ENCODE measurements around the gene TAS2R41.

The TAS2R41 gene

DNA sequence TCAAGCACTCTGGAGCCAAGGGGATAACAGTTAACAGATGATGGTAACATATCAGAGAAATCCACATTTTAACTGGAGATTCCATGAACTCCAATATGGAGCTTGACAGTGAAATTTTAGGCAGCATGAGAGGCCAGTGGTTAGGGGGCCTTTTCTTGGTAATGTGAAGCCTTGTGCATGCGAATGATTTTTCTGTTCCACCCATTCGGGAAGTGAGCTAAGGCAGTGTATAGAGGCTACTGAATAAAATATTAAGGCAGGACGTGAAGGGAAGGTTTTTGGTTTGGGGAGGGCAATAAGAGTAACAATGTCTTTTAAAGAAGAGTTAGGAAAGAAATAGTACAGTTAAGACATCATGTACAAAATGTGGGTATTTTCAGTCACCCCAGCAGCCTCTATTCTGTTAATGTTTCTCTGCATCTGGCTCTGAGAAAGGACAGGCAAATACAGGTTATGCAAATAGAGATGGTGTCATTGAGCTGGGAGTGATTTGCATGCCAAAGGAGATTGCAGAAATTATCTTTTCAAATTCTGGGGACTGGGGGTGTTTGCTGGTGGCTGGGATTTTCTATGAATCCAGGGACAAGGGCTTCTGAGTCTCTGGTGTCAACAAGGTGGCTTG lies 41.2 kb upstream of the TAS2R41 start:
- TF ChIP-seq, protein P1, sequence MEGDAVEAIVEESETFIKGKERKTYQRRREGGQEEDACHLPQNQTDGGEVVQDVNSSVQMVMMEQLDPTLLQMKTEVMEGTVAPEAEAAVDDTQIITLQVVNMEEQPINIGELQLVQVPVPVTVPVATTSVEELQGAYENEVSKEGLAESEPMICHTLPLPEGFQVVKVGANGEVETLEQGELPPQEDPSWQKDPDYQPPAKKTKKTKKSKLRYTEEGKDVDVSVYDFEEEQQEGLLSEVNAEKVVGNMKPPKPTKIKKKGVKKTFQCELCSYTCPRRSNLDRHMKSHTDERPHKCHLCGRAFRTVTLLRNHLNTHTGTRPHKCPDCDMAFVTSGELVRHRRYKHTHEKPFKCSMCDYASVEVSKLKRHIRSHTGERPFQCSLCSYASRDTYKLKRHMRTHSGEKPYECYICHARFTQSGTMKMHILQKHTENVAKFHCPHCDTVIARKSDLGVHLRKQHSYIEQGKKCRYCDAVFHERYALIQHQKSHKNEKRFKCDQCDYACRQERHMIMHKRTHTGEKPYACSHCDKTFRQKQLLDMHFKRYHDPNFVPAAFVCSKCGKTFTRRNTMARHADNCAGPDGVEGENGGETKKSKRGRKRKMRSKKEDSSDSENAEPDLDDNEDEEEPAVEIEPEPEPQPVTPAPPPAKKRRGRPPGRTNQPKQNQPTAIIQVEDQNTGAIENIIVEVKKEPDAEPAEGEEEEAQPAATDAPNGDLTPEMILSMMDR (IDR thresholded peaks at IDR 0.05; ENCODE audit: low read depth, low read length): no peak
- H3K4me3 ChIP-seq (ENCODE audit: low read depth, low read length): no peak overlapping the region

DNA sequence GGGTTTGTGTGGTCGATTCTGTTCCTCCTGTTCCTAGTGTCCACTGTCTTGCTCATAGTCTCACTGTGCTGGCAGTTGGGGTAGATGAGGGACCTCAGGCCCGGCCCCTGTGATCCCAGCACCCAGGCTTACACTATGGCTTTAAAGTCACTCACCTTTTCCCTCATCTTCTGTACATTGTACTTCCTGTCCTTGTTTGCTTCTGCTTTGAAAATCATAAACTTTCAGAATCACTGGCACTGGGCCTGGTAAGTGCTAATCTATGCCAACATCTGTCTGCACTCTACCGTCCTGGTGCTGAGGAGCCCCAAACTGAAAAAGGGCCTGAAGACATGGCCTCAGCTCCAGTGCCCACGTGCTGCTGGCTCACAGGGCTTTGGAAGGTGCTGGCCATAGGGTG lies 40.1 kb upstream of the TAS2R41 start:
- TF ChIP-seq, protein P1 (IDR thresholded peaks at IDR 0.05; ENCODE audit: low read depth, low read length): no peak
- H3K4me3 ChIP-seq (ENCODE audit: low read depth, low read length): no peak overlapping the region

DNA sequence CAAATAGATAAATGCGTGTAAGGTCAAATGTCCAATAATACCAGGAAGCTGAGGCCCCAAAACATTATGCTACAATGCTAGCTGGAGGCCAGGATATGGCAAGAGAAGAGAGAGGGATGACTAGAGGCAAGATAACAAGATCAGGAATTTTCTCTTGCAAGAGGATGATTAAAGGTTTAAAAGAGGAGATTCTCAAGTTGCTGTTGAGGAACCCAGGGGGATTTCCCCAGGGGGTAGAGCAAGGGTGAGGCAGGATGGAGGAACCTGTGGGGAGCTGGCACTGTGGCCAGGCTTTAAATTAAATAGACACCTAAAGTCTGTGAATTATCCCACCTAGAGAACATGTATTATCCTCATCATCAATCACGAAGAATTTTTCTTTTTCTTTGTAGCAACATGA lies 37.8 kb upstream of the TAS2R41 start:
- TF ChIP-seq, protein P1 (IDR thresholded peaks at IDR 0.05; ENCODE audit: low read depth, low read length): no peak
- no peak overlapping the region for H3K4me3 ChIP-seq (ENCODE audit: low read depth, low read length)

DNA sequence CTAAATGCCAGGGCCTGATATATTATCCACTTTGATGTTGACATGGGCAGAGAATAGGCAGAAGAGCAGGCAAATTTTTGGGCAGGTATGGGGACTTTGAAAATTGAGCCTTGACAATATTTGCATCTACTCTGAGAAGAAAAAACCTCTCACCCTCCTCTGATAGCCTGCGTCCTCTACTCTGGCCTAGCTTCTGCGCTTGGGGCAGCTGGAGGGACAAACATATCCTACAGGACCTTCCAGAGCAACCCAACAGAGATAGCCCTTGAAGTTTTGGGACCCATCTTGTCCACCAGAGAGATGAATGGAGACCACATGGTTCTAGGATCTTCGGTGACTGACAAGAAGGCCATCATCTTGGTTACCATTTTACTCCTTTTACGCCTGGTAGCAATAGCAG lies 34.5 kb upstream of the TAS2R41 start, which contains the start of gene TAS2R60:
Gene TAS2R60 (plus strand): TSS at position 301 of the 400 bp plus-strand sequence. CDS start 0 bp downstream, at position 301.
- TF ChIP-seq, protein P1 (IDR thresholded peaks at IDR 0.05; ENCODE audit: low read depth, low read length): no peak
- H3K4me3 ChIP-seq (ENCODE audit: low read depth, low read length): no peak within 1 kb of the TSS

DNA sequence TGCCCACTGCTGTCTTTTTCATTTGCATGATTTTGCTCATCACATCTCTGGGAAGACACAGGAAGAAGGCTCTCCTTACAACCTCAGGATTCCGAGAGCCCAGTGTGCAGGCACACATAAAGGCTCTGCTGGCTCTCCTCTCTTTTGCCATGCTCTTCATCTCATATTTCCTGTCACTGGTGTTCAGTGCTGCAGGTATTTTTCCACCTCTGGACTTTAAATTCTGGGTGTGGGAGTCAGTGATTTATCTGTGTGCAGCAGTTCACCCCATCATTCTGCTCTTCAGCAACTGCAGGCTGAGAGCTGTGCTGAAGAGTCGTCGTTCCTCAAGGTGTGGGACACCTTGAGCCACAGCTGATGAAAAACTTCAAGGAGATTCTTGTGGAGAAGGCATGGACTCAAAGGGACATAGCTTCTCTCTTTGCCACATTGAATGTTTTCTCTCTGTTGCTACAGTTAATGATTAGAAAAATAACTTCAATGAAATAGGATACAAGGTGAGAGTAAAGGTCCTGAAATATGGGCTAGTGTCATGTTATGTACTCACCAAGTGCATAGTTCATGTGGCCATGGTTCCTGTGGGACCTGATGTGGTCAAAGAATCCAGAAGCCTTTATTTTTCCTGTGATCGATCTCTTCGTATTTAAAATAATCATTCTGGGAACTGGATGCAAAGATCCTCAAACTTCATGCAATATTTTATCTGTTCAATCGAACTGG lies 33.5 kb upstream of the TAS2R41 start:
- TF ChIP-seq, protein P1 (IDR thresholded peaks at IDR 0.05; ENCODE audit: low read depth, low read length): no peak
- H3K4me3 ChIP-seq (ENCODE audit: low read depth, low read length): no peak overlapping the region

DNA sequence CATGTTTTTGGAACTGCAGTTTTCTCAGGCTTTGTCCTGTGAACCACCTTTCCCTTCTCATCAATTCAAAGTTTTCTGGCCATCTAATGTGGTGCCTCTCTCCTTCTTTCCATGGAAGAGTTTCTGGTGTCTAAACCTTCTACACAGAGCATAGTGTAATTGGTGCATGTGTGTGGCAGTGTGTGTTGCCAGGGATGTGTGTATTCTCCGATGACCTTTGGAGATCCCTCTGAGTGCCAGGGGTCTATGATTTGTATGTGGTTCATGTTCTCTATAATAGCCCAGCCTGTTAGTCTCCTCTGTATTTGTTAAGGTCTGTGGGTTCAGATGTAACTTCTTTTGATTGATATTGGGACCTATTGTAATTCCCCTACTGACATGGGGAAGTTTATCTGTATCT lies 32.9 kb upstream of the TAS2R41 start:
- no peak overlapping the region for H3K4me3 ChIP-seq (ENCODE audit: low read depth, low read length)
- TF ChIP-seq, protein P1 (IDR thresholded peaks at IDR 0.05; ENCODE audit: low read depth, low read length): no peak

DNA sequence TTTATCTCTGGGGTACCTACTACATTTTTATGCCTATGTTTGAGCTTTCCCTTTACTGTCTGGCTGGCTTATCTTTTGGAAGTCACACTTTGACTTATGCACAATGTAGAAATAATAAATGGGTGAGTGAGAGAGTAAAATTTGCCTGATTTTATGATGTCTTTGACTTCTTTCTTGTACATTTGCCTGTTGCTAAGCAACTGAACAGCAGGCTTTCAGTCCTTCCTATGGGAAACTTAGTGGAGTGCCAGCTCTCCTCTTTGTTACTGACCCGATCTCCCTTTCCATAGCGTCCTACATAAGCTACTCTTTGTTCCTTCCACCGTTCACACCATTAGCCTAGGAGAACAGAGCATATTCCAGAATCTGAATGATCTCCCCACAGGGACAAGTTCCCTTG lies 30.2 kb upstream of the TAS2R41 start:
- H3K4me3 ChIP-seq (ENCODE audit: low read depth, low read length): no peak overlapping the region
- TF ChIP-seq, protein P1 (IDR thresholded peaks at IDR 0.05; ENCODE audit: low read depth, low read length): no peak

Data from WI38 (cell line).